Gastrocnemius medialis (tissue), 4 donors: Measurements from ENCODE around the gene OSBP2. TPM values are rescaled to one million over a fixed set of nuclear protein-coding genes. Genes with fewer than 3 reads are reported as not detected.
"Not testable (repeated sequence)": the region's sequence is repeated elsewhere in the genome, so short reads cannot be mapped to it uniquely, and the experiment has no call there.

ENCODE experiments used
- ATAC-seq, 2 donors: fragments of 150-250 bp; one replicate each; pipeline ENCODE4 v1.9.1; 2016
- DNase-seq, 2 donors: peaks; one replicate each; pipeline ENCODE4 v3.0.0-alpha.2; 2019
- H3K27ac ChIP-seq, 4 donors: fragments of 200-600 bp; sonication (generic); 1 replicate in 1 of 4; 2 replicates in 3 of 4; pipeline ENCODE4 v1.5.1; 2016 to 2018; ENCODE audit warnings: mild to moderate bottlenecking in 2 of 4, moderate library complexity in 1 of 4
- H3K27me3 ChIP-seq, 3 donors: fragments of 200-600 bp; sonication (generic) in 2 of 3; 1 replicate in 1 of 3; 2 replicates in 2 of 3; pipeline versions ENCODE4 v1.5.1 to v1.6.0; 2016 to 2019; ENCODE audit warnings: mild to moderate bottlenecking in 1 of 3, moderate library complexity in 1 of 3
- H3K36me3 ChIP-seq, 2 donors: fragments of 200-600 bp; sonication (generic) in 1 of 2; one replicate each; pipeline ENCODE4 v1.5.1; 2017 to 2018
- H3K4me1 ChIP-seq, 2 donors: fragments of 200-600 bp; sonication (generic) in 1 of 2; one replicate each; pipeline ENCODE4 v1.5.1; 2016 to 2017; ENCODE audit warnings: mild to moderate bottlenecking in 2 of 2
- H3K4me3 ChIP-seq, 4 donors: fragments of 200-600 bp; sonication (generic) in 3 of 4; 1 replicate in 1 of 4; 2 replicates in 3 of 4; pipeline ENCODE4 v1.5.1; 2016 to 2019; ENCODE audit warnings: mild to moderate bottlenecking in 2 of 4
- H3K9me3 ChIP-seq, 3 donors: fragments of 200-600 bp; sonication (generic) in 2 of 3; 1 replicate in 1 of 3; 2 replicates in 2 of 3; pipeline ENCODE4 v1.5.1; 2016 to 2019
- CTCF ChIP-seq, 5 experiments: fragments of 450-650 bp in 3 of 5; fragments of 200-600 bp in 2 of 5; sonication (generic) in 2 of 5; IDR thresholded peaks in 4 of 5; conservative IDR thresholded peaks in 1 of 5; 1 replicate in 4 of 5; 2 replicates in 1 of 5; pipeline ENCODE4 v1.5.1; 2016 to 2019; ENCODE audit warnings: antibody characterized with exemption in 5 of 5, mild to moderate bottlenecking in 3 of 5, moderate library complexity in 3 of 5
- POLR2A ChIP-seq, 2 donors: fragments of 450-650 bp; IDR thresholded peaks; one replicate each; pipeline ENCODE4 v1.6.1; 2017; ENCODE audit warnings: antibody characterized with exemption in 2 of 2, mild to moderate bottlenecking in 2 of 2, moderate library complexity in 2 of 2
- in situ Hi-C, 4 donors: fragments of 200-750 bp; cut with MboI; loops; one replicate each; pipeline versions ENCODE4 v1.15.0 to v1.8.0; 2017; ENCODE audit warnings: low sequenced_read_pairs in 4 of 4
- intact Hi-C: fragments of 100-400 bp; cut with DNase I; formaldehyde crosslinking; loops from one replicate; pipeline ENCODE4 v1.15.1; 2023; ENCODE audit warnings: low total_unique reads
- total RNA-seq, 4 donors: library from RNA; depleted of rRNA; stranded (reverse); fragments of >200 nt; gene quantifications; one replicate each; pipeline versions ENCODE4 v1.1.0 to v1.2.3, GENCODE V29; 2016

Gene OSBP2
- total RNA-seq, 4 donors from 2014 or later: 2.8 to 4.3 (median 3.0) TPM

- ATAC-seq: no peak
- DNase-seq: no peak
- Histone ChIP-seq H3K4me3 (no peak overlapping the region), H3K9me3 (no peaks in the 10 kb centered on the region), H3K27ac (no peak overlapping the region), H3K36me3 (no peaks in the 10 kb centered on the region), H3K4me1 (peaks cover 0 to 14% of the 10 kb centered on the region in 2 donors), H3K27me3 (no peaks in the 10 kb centered on the region)
- in situ Hi-C loops: no loop called here
- TF ChIP-seq POLR2A (IDR thresholded peaks at IDR 0.05) (no peak), CTCF (IDR thresholded peaks at IDR 0.05 in 4 of 5, conservative IDR thresholded peaks at IDR 0.05 in 1 of 5) (no peak)
- intact Hi-C loops: loop anchor here (5.0 kb wide), 1 partner anchor 38 kb away; the partner anchor contains the start of gene DUSP18
Measured at GRCh38 chr22:30704978-30705377, 10.3 kb downstream of the OSBP2 start.

GRCh38 chr22:30705710-30706651 is 11.3 kb downstream of the OSBP2 start:
- intact Hi-C loops: loop anchor here (5.0 kb wide), 1 partner anchor 39 kb away; the partner anchor contains the start of gene DUSP18

GRCh38 chr22:30709980-30710379 is 15.3 kb downstream of the OSBP2 start:
- intact Hi-C loops: loop anchor here (5.0 kb wide), 1 partner anchor 43 kb away; the partner anchor contains the start of gene DUSP18
- ATAC-seq, H3K4me3 ChIP-seq, H3K9me3 ChIP-seq, H3K27ac ChIP-seq, DNase-seq, H3K36me3 ChIP-seq, H3K27me3 ChIP-seq, in situ Hi-C loops: not testable (repeated sequence)
- peaks cover 0 to 14% of the 10 kb centered on the region in 2 donors for H3K4me1 ChIP-seq

More at GRCh38 chr22:30705710-30706651, 11.3 kb downstream of the OSBP2 start:
- Histone ChIP-seq H3K27me3 (no peaks in the 10 kb centered on the region), H3K9me3 (no peaks in the 10 kb centered on the region), H3K4me3 (no peak overlapping the region), H3K36me3 (no peaks in the 10 kb centered on the region), H3K4me1 (peaks cover 0 to 14% of the 10 kb centered on the region in 2 donors), H3K27ac (peak overlapping the region in 2 of 4 donors; percentile 46 to 61)
- TF ChIP-seq CTCF (IDR thresholded peaks at IDR 0.05 in 4 of 5, conservative IDR thresholded peaks at IDR 0.05 in 1 of 5) (no peak), POLR2A (IDR thresholded peaks at IDR 0.05) (no peak)
- DNase-seq (no peak), ATAC-seq (peak; percentile 69 to 79)
- in situ Hi-C loops: no loop called here

GRCh38 chr22:30712094-30712493 is 17.4 kb downstream of the OSBP2 start:
- TF ChIP-seq CTCF (IDR thresholded peaks at IDR 0.05 in 4 of 5, conservative IDR thresholded peaks at IDR 0.05 in 1 of 5) (no peak), POLR2A (IDR thresholded peaks at IDR 0.05) (no peak)
- no peak overlapping the region for H3K27ac ChIP-seq
- no peak overlapping the region for H3K4me3 ChIP-seq
- peaks cover 0 to under 1% of the 10 kb centered on the region in 2 donors for H3K4me1 ChIP-seq
- no peaks in the 10 kb centered on the region for H3K27me3 ChIP-seq
- intact Hi-C loops: no loop called here
- ATAC-seq: no peak
- H3K36me3 ChIP-seq: no peaks in the 10 kb centered on the region
- in situ Hi-C loops: no loop called here
- no peak for DNase-seq
- H3K9me3 ChIP-seq: no peaks in the 10 kb centered on the region

- no peaks in the 10 kb centered on the region for H3K9me3 ChIP-seq
- no peaks in the 10 kb centered on the region for H3K4me1 ChIP-seq
- intact Hi-C loops: no loop called here
- no peak overlapping the region for H3K4me3 ChIP-seq
- DNase-seq: no peak
- H3K36me3 ChIP-seq: no peaks in the 10 kb centered on the region
- TF ChIP-seq CTCF (IDR thresholded peaks at IDR 0.05 in 4 of 5, conservative IDR thresholded peaks at IDR 0.05 in 1 of 5) (no peak), POLR2A (IDR thresholded peaks at IDR 0.05) (no peak)
- no peak for ATAC-seq
- H3K27me3 ChIP-seq: no peaks in the 10 kb centered on the region
- no peak overlapping the region for H3K27ac ChIP-seq
- in situ Hi-C loops: no loop called here
Measured at GRCh38 chr22:30714062-30714461, 19.4 kb downstream of the OSBP2 start.
